Skeletal muscle tissue (tissue), 4 donors: ENCODE data around the gene SORL1. TPM values are rescaled to one million over a fixed set of nuclear protein-coding genes. Genes with fewer than 3 reads are reported as not detected.

ENCODE experiments used
- H3K27ac ChIP-seq: one replicate; pipeline ENCODE4 v1.7.0; 2013; ENCODE audit warnings: mild to moderate bottlenecking, low read depth, low read length, inconsistent platforms
- H3K27me3 ChIP-seq, 3 donors: one replicate each; pipeline ENCODE4 v1.7.0; 2013; ENCODE audit warnings: low read length in 3 of 3; ENCODE audit not compliant: control insufficient read depth in 3 of 3, insufficient read depth in 3 of 3
- H3K36me3 ChIP-seq, 3 donors: one replicate each; pipeline ENCODE4 v1.7.0; 2013; ENCODE audit warnings: low read length in 3 of 3; ENCODE audit not compliant: control insufficient read depth in 3 of 3, insufficient read depth in 3 of 3
- H3K4me1 ChIP-seq, 3 donors: one replicate each; pipeline ENCODE4 v1.7.0; 2013; ENCODE audit warnings: low read length in 3 of 3, mild to moderate bottlenecking in 3 of 3; ENCODE audit not compliant: control insufficient read depth in 3 of 3, insufficient read depth in 3 of 3
- H3K4me3 ChIP-seq, 3 donors: one replicate each; pipeline ENCODE4 v1.7.0; 2013; ENCODE audit warnings: low read length in 3 of 3
- H3K9ac ChIP-seq, 3 donors: one replicate each; pipeline ENCODE4 v1.7.0; 2013; ENCODE audit warnings: low read length in 3 of 3, mild to moderate bottlenecking in 3 of 3, moderate library complexity in 2 of 3, low read depth in 1 of 3
- H3K9me3 ChIP-seq, 3 donors: one replicate each; pipeline ENCODE4 v1.7.0; 2013; ENCODE audit warnings: low read length in 3 of 3; ENCODE audit not compliant: control insufficient read depth in 3 of 3
- total RNA-seq: library from RNA; depleted of rRNA; stranded (reverse); fragments of >200 nt; gene quantifications from one replicate; pipeline ENCODE4 v1.2.3, GENCODE V29; 2014
- donor health status: Osteomylitis.

SORL1 gene
- total RNA-seq, 1 donor from 2014 or later = 6.3 TPM

- H3K36me3 ChIP-seq = no peaks in the 10 kb centered on the region
- no peak overlapping the region for H3K4me3 ChIP-seq
- no peak overlapping the region for H3K27ac ChIP-seq
- peaks cover 0 to 6% (median 2%) of the 10 kb centered on the region in 3 donors for H3K4me1 ChIP-seq
- H3K9me3 ChIP-seq = no peaks in the 10 kb centered on the region
- H3K9ac ChIP-seq = no peak overlapping the region
- H3K27me3 ChIP-seq = peaks cover 0 to 6% (median 4%) of the 10 kb centered on the region in 3 donors
These were observed 123.8 kb downstream of the SORL1 start for GRCh38 chr11:121575963-121576290.

GRCh38 chr11:121576531-121576930 lies 124.4 kb downstream of the SORL1 start:
- Histone ChIP-seq H3K4me1 (peaks cover 0 to 6% (median 2%) of the 10 kb centered on the region in 3 donors), H3K9ac (no peak overlapping the region), H3K36me3 (no peaks in the 10 kb centered on the region), H3K27me3 (peaks cover 0 to 6% (median 4%) of the 10 kb centered on the region in 3 donors), H3K4me3 (no peak overlapping the region), H3K9me3 (no peaks in the 10 kb centered on the region), H3K27ac (no peak overlapping the region)

- no peaks in the 10 kb centered on the region for H3K36me3 ChIP-seq
- no peak overlapping the region for H3K9ac ChIP-seq
- no peak overlapping the region for H3K27ac ChIP-seq
These were observed 125.2 kb downstream of the SORL1 start for GRCh38 chr11:121577106-121577848.

GRCh38 chr11:121578251-121578976 lies 126.3 kb downstream of the SORL1 start:
- Histone ChIP-seq H3K9me3 (no peaks in the 10 kb centered on the region), H3K9ac (no peak overlapping the region), H3K27me3 (no peaks in the 10 kb centered on the region), H3K27ac (no peak overlapping the region), H3K36me3 (no peaks in the 10 kb centered on the region), H3K4me3 (no peak overlapping the region), H3K4me1 (peaks cover 0 to 2% (median 0%) of the 10 kb centered on the region in 3 donors)

More at GRCh38 chr11:121577106-121577848, 125.2 kb downstream of the SORL1 start:
- H3K27me3 ChIP-seq = peaks cover 0 to 4% (median 2%) of the 10 kb centered on the region in 3 donors
- no peak overlapping the region for H3K4me3 ChIP-seq
- H3K9me3 ChIP-seq = no peaks in the 10 kb centered on the region
- H3K4me1 ChIP-seq = peaks cover 0 to 4% (median 2%) of the 10 kb centered on the region in 3 donors

- no peak overlapping the region for H3K9ac ChIP-seq
- no peak overlapping the region for H3K4me3 ChIP-seq
- H3K27ac ChIP-seq = no peak overlapping the region
- H3K36me3 ChIP-seq = no peaks in the 10 kb centered on the region
- peaks cover 0 to 2% (median 0%) of the 10 kb centered on the region in 3 donors for H3K4me1 ChIP-seq
- no peaks in the 10 kb centered on the region for H3K9me3 ChIP-seq
- no peaks in the 10 kb centered on the region for H3K27me3 ChIP-seq
These were observed 128.0 kb downstream of the SORL1 start for GRCh38 chr11:121580154-121580553.

GRCh38 chr11:121581607-121582006 lies 129.5 kb downstream of the SORL1 start:
- no peaks in the 10 kb centered on the region for H3K4me1 ChIP-seq

GRCh38 chr11:121582296-121582695 lies 130.2 kb downstream of the SORL1 start:
- no peak overlapping the region for H3K4me3 ChIP-seq
- H3K27me3 ChIP-seq = no peaks in the 10 kb centered on the region
- H3K4me1 ChIP-seq = no peaks in the 10 kb centered on the region
- H3K36me3 ChIP-seq = no peaks in the 10 kb centered on the region
- H3K27ac ChIP-seq = no peak overlapping the region
- no peaks in the 10 kb centered on the region for H3K9me3 ChIP-seq
- H3K9ac ChIP-seq = no peak overlapping the region

More at GRCh38 chr11:121581607-121582006, 129.5 kb downstream of the SORL1 start:
- no peaks in the 10 kb centered on the region for H3K27me3 ChIP-seq
- no peaks in the 10 kb centered on the region for H3K36me3 ChIP-seq
- no peaks in the 10 kb centered on the region for H3K9me3 ChIP-seq
- H3K27ac ChIP-seq = no peak overlapping the region
- H3K9ac ChIP-seq = no peak overlapping the region
- no peak overlapping the region for H3K4me3 ChIP-seq

- Histone ChIP-seq H3K9me3 (no peaks in the 10 kb centered on the region), H3K27ac (no peak overlapping the region), H3K27me3 (peaks cover 0 to 2% (median 0%) of the 10 kb centered on the region in 3 donors), H3K4me3 (no peak overlapping the region), H3K9ac (no peak overlapping the region), H3K36me3 (no peaks in the 10 kb centered on the region), H3K4me1 (no peaks in the 10 kb centered on the region)
These were observed 131.7 kb downstream of the SORL1 start for GRCh38 chr11:121583825-121584224.

- Histone ChIP-seq H3K4me1 (no peaks in the 10 kb centered on the region), H3K27me3 (peaks cover 0 to 7% (median 2%) of the 10 kb centered on the region in 3 donors), H3K4me3 (no peak overlapping the region), H3K27ac (no peak overlapping the region), H3K9ac (no peak overlapping the region), H3K9me3 (no peaks in the 10 kb centered on the region), H3K36me3 (no peaks in the 10 kb centered on the region)
These were observed 134.6 kb downstream of the SORL1 start for GRCh38 chr11:121586750-121587149.

GRCh38 chr11:121587182-121587581 lies 135.1 kb downstream of the SORL1 start:
- H3K27ac ChIP-seq = no peak overlapping the region
- H3K4me3 ChIP-seq = no peak overlapping the region
- no peaks in the 10 kb centered on the region for H3K36me3 ChIP-seq
- H3K9ac ChIP-seq = no peak overlapping the region
- no peaks in the 10 kb centered on the region for H3K4me1 ChIP-seq
- H3K27me3 ChIP-seq = peaks cover 0 to 7% (median 2%) of the 10 kb centered on the region in 3 donors
- H3K9me3 ChIP-seq = no peaks in the 10 kb centered on the region
